Activated CD4-positive, alpha-beta T cell treated with anti-CD3 and anti-CD28 coated beads for 24 hours (primary cell): Measurements from ENCODE around the gene ADGRG2.
"Not testable (repeated sequence)": the region's sequence is repeated elsewhere in the genome, so short reads cannot be mapped to it uniquely, and the experiment has no call there.

Source experiments
- DNase-seq, 2 donors: peaks; one replicate each; pipeline ENCODE4 v3.0.0-alpha.2; 2020; ENCODE audit warnings: low read depth in 2 of 2

The ADGRG2 gene

DNA sequence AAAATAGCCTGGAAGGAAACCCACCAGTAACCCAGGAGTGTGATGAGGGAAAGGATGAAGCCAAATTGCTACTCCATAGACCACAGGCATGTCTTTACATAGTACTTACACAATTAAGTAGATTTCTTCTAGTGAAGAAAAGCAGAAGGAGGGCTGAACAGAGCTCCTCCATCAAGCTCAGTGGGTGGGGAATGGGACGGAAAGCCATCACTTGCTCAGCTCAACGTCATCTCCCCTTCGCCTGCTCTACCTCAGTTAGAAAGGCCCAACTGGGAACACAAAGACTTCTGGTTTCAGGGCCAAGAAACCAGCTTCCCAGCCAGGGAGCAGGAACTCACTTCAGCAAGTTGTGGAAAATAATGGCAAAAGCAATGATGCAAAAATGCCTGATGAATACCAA, 36.6 kb downstream of the ADGRG2 start:
- DNase-seq = no peak

GRCh38 chrX:19075754-19076153, 46.5 kb downstream of the ADGRG2 start:
- no peak for DNase-seq

- no peak for DNase-seq
Measured at GRCh38 chrX:19072372-19072771, 49.9 kb downstream of the ADGRG2 start.

GRCh38 chrX:19070555-19070994, 51.7 kb downstream of the ADGRG2 start:
- no peak for DNase-seq

- not testable (repeated sequence) for DNase-seq
Measured at GRCh38 chrX:19066987-19067386, 55.3 kb downstream of the ADGRG2 start.

- DNase-seq = no peak
Measured at GRCh38 chrX:19065535-19065934, 56.7 kb downstream of the ADGRG2 start.

DNA sequence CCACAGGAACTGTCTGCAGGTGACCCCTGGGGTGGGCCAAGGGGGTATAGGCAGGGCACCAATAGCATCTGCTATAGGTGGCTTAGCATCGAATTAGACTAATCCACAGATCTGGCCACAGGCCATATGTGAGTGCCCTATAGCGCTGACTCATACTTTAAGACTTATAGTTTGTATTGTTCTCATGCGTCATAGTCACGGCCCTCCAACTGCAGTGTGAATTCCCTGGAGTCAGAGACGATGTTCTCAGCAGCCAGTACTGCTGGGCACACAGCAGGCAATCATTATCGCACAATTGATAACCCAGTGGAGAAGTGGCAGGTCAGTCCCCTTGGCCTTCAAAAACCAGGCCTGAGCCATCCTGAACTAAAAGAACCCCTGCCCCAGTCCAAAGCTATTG, 58.1 kb downstream of the ADGRG2 start:
- no peak for DNase-seq

- no peak for DNase-seq
Measured at GRCh38 chrX:19063030-19063429, 59.2 kb downstream of the ADGRG2 start.

GRCh38 chrX:19059067-19059466, 63.2 kb downstream of the ADGRG2 start:
- DNase-seq = no peak

- DNase-seq = no peak
Measured at GRCh38 chrX:19057856-19058255, 64.4 kb downstream of the ADGRG2 start.

DNA sequence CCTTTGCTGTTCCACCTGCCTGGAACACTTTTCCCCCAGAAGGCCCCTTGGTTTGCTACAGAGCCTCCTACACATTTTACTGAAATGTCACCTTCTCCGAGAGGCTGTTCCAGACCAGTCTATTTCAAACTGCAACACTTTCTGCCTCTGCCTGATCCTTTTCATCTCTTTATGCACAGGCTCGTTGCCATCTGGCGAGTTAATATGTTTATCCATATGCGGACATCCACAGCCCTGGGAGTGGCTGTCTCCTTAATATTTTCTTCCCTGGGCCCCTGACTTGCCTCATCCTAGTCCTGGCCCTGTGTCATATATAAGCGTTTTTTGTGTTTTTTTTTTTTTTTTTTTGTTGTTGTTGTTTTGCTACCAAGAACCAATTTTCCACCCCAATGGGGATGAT, 73.2 kb downstream of the ADGRG2 start:
- no peak for DNase-seq

DNA sequence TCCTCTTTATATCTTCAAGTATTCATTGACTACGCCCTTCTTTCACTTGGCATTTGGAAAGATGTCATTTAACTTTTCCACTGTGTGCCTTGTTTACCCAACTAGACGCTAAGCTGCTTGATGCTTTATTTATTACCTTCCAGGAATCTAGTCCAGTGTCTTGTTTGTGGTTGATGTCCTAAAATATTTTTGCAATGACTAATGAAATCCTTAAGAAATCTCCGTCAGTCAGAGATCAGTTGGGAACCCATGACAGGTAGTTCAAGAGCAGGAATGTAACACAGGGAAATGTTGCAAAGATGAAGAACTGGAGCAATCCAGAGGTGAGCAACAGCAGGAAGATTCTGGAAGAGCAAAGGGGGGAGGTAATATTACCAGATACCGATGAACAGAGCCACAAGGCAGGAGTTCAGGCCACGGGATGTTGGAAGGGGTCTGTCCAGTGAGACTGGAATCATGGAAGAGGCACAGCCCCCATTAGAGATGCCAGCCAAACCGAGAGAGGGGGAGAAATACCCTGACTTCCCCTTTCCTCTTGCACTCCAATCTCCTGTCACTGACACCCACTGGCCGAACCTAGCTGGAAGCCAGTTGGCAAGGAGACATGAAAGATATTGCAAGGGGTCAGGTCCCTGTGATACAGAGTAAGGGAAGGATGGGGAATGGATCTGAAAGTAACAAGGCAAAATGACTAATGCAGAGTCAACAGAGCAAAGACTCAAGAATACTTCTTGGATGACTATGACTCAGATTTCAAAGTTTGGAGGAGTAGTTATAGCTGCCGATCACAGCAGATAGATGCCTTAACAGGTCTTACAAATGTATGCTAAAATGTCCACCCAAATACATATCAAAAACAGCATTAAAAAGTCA, 75.7 kb downstream of the ADGRG2 start:
- DNase-seq = no peak

GRCh38 chrX:19040373-19040772, 81.9 kb downstream of the ADGRG2 start:
- no peak for DNase-seq

- no peak for DNase-seq
Measured at GRCh38 chrX:19034025-19034424, 88.2 kb downstream of the ADGRG2 start.

DNA sequence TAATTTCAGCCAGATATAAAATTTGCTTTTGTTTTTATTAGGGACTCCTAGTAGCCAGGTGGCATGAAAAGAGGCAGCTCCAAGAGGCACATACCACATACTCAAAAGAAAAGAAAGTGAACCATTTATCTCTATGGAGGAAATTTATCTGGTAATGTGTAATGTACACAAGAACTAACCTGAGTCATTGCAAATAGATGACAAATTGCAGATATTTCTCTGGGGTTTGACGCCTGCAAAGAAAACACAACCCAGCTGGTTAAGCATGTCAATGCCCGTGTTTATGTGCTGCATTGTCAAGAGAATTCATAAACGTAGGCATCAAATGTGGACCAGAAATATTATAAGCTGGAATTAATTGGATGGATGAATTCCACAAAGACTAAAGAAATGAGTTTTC, 91.5 kb downstream of the ADGRG2 start:
- DNase-seq = no peak

GRCh38 chrX:19028560-19028959, 93.7 kb downstream of the ADGRG2 start:
- no peak for DNase-seq

GRCh38 chrX:19024366-19024765, 97.9 kb downstream of the ADGRG2 start:
- DNase-seq = no peak

DNA sequence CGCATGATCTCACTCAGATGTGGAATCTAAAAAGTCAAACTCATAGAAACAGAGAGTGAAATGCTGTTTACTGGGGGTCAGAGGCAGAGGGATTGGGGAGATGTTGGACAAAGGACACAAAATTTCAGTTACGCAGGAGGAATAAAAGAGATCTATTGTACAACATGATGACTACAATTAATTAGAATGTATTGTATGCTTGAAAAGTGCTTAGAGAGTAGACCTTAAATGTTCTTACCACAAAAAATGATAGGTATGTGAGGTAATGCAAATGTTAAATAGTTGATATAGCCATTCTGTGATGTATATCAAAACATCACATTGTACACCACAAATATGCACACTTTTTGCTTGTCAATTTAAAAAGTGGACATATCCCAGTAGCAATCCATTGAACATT, 102.3 kb downstream of the ADGRG2 start:
- no peak for DNase-seq

- no peak for DNase-seq
Measured at GRCh38 chrX:19017271-19017670, 105.0 kb downstream of the ADGRG2 start.

GRCh38 chrX:19016614-19017013, 105.7 kb downstream of the ADGRG2 start:
- not testable (repeated sequence) for DNase-seq

GRCh38 chrX:19007868-19008267, 114.4 kb downstream of the ADGRG2 start:
- DNase-seq = no peak

GRCh38 chrX:19007011-19007410, 115.3 kb downstream of the ADGRG2 start:
- no peak for DNase-seq

DNA sequence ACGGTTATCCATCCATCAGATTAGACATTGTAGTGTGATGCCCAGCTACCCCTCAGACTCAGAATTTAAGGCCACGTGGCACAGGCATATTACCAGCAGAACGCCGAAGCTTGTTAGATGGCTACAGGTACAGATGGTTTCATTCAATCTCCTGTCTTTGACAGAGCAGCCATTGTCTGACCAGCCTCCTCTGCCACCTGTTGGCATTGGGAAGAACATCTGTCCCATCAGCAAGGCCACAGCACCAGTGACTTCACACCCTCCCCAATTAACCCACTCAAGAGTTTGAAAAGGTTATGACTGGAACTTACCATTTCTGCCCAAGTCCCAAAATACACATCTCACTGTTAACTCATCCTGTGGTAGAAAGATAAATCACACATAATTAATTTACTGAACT, 116.4 kb downstream of the ADGRG2 start:
- no peak for DNase-seq

DNA sequence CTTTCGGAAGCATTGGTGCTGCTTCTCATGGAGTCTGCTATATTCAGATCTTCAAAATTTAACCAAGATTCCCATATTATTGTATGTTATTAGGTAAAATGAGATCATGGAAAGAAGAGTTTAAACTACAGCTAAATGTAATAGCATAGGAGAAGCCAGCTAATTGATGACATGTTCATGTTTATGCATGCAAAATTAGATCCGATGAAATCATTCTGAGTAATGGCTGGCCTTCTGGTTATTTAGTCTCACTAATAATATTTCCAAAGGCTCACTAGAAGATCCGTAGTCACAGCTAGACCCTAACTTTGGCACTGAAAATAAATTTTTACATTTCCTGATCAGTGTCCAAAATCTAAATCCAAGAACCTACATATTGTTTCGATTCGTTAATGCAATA, 118.5 kb downstream of the ADGRG2 start:
- DNase-seq = no peak
